HL-60/S4 treated with phorbol 12-myristate 13-acetate at 8.2 ng/mL for 4 days and 3 days (cell line): ENCODE results near the gene MYRF.

ENCODE experiments used
- in situ Hi-C: fragments of 300-500 bp; cut with MboI; formaldehyde crosslinking; loops from 2 replicates; pipeline ENCODE4 v1.15.0; 2022; ENCODE audit warnings: low sequenced_read_pairs

Gene MYRF

GRCh38 chr11:61792310-61793082 is 40.1 kb downstream of the MYRF start, which contains the start of the genes FEN1 and TMEM258:
Gene FEN1 (plus strand): TSS chr11:61792911. CDS start chr11:61795362, 2,451 bp downstream.
Gene TMEM258 (minus strand): TSS chr11:61792599. CDS start chr11:61792558, 41 bp downstream.
- in situ Hi-C loops = no loop called here

GRCh38 chr11:61793083-61793828 is 40.8 kb downstream of the MYRF start:
- in situ Hi-C loops = no loop called here

- in situ Hi-C loops = no loop called here
These were observed 41.4 kb downstream of the MYRF start for GRCh38 chr11:61793829-61794204.

- in situ Hi-C loops = no loop called here
These were observed 42.1 kb downstream of the MYRF start for GRCh38 chr11:61794579-61794978.

- in situ Hi-C loops = no loop called here
These were observed 43.0 kb downstream of the MYRF start for GRCh38 chr11:61795459-61795858.

- in situ Hi-C loops = no loop called here
These were observed 43.6 kb downstream of the MYRF start for GRCh38 chr11:61795876-61796526.

GRCh38 chr11:61797263-61797944 is 45.0 kb downstream of the MYRF start:
- in situ Hi-C loops = no loop called here

- in situ Hi-C loops = no loop called here
These were observed 47.3 kb downstream of the MYRF start for GRCh38 chr11:61799665-61800284.

GRCh38 chr11:61800331-61801281 is 48.2 kb downstream of the MYRF start:
- in situ Hi-C loops = no loop called here

- in situ Hi-C loops = no loop called here
These were observed 50.2 kb downstream of the MYRF start for GRCh38 chr11:61802605-61803004.

- in situ Hi-C loops = no loop called here
These were observed 51.6 kb downstream of the MYRF start for GRCh38 chr11:61803889-61804647.

GRCh38 chr11:61805146-61805545 is 52.7 kb downstream of the MYRF start:
- in situ Hi-C loops = no loop called here

GRCh38 chr11:61806785-61807184 is 54.3 kb downstream of the MYRF start:
- in situ Hi-C loops = no loop called here

GRCh38 chr11:61810671-61811175 is 58.3 kb downstream of the MYRF start:
- in situ Hi-C loops = no loop called here

GRCh38 chr11:61811831-61812230 is 59.4 kb downstream of the MYRF start:
- in situ Hi-C loops = no loop called here

GRCh38 chr11:61812736-61813411 is 60.4 kb downstream of the MYRF start:
- in situ Hi-C loops = no loop called here

GRCh38 chr11:61814247-61814957 is 62.0 kb downstream of the MYRF start:
- in situ Hi-C loops = no loop called here
